CD4-positive, alpha-beta memory T cell (primary cell): ENCODE results near the gene ST7. TPM values are rescaled to one million over a fixed set of nuclear protein-coding genes. Genes with fewer than 3 reads are reported as not detected.

ENCODE experiments used
- CTCF ChIA-PET: fragments of 350-600 bp; sonication (Branson Sonifier 250); formaldehyde crosslinking; loops from one replicate; lab custom pipeline; 2021; ENCODE audit warnings: inconsistent platforms; ENCODE audit not compliant: partially characterized antibody; lab: Charles Lee
- POLR2A ChIA-PET: fragments of 350-600 bp; sonication (Branson Sonifier 250); formaldehyde crosslinking; loops from one replicate; lab custom pipeline; 2021; ENCODE audit not compliant: partially characterized antibody; lab: Charles Lee
- DNase-seq, 5 donors: peaks; one replicate each; pipeline versions ENCODE4 v3.0.0 to v3.0.0-alpha.2; 2020 to 2022; ENCODE audit warnings: mixed read lengths in 1 of 5
- H3K27ac ChIP-seq: one replicate; pipeline ENCODE4 v1.7.0; 2013; ENCODE audit warnings: low read depth, low read length
- H3K27me3 ChIP-seq: 2 replicates; pipeline ENCODE4 v1.7.0; 2013; ENCODE audit warnings: mild to moderate bottlenecking, low read length, moderate library complexity; ENCODE audit not compliant: insufficient read depth
- H3K36me3 ChIP-seq: 2 replicates; pipeline ENCODE4 v1.7.0; 2013; ENCODE audit warnings: mild to moderate bottlenecking, low read length, moderate library complexity; ENCODE audit not compliant: insufficient read depth
- H3K4me1 ChIP-seq: 2 replicates; pipeline ENCODE4 v1.7.0; 2013; ENCODE audit warnings: mild to moderate bottlenecking, low read length, moderate library complexity; ENCODE audit not compliant: insufficient read depth
- H3K4me3 ChIP-seq, 2 donors: one replicate each; pipeline ENCODE4 v1.7.0; 2013; ENCODE audit warnings: low read length in 2 of 2, mild to moderate bottlenecking in 1 of 2
- H3K9me3 ChIP-seq, 2 donors: one replicate each; pipeline ENCODE4 v1.7.0; 2013; ENCODE audit warnings: low read length in 2 of 2, control low read depth in 1 of 2; ENCODE audit not compliant: control insufficient read depth in 1 of 2
- H3K27ac Mint-ChIP-seq, 7 donors: one replicate each; pipeline ENCODE4 v1.8.0; 2020 to 2021; ENCODE audit warnings: mixed read lengths in 7 of 7, mild to moderate bottlenecking in 6 of 7, inconsistent platforms in 3 of 7, moderate library complexity in 3 of 7
- H3K27me3 Mint-ChIP-seq, 2 donors: one replicate each; pipeline ENCODE4 v1.8.0; 2020 to 2021; ENCODE audit warnings: mixed read lengths in 2 of 2
- H3K36me3 Mint-ChIP-seq, 2 donors: one replicate each; pipeline ENCODE4 v1.8.0; 2020 to 2021; ENCODE audit warnings: mixed read lengths in 2 of 2, inconsistent platforms in 1 of 2, mild to moderate bottlenecking in 1 of 2
- H3K4me1 Mint-ChIP-seq, 4 donors: one replicate each; pipeline ENCODE4 v1.8.0; 2020 to 2021; ENCODE audit warnings: mixed read lengths in 4 of 4, mild to moderate bottlenecking in 1 of 4
- H3K4me3 Mint-ChIP-seq, 8 donors: one replicate each; pipeline ENCODE4 v1.8.0; 2020 to 2021; ENCODE audit warnings: mixed read lengths in 8 of 8, mild to moderate bottlenecking in 7 of 8, moderate library complexity in 6 of 8, inconsistent platforms in 3 of 8
- H3K9me3 Mint-ChIP-seq, 8 donors: one replicate each; pipeline ENCODE4 v1.8.0; 2020 to 2021; ENCODE audit warnings: mixed read lengths in 8 of 8, mild to moderate bottlenecking in 5 of 8, inconsistent platforms in 3 of 8, moderate library complexity in 1 of 8
- intact Hi-C: fragments of 100-400 bp; cut with micrococcal nuclease; formaldehyde crosslinking; loops from one replicate; pipeline ENCODE4 v1.15.1; 2023
- polyA plus RNA-seq, 2 donors: library from polyadenylated mRNA; unstranded; fragments of 300-500 nt; fragmentation: Illumina TruSeq; gene quantifications; one replicate each; pipeline ENCODE4 v1.2.3, GENCODE V29; 2021
- total RNA-seq, 2 experiments: library from RNA; stranded (reverse); gene quantifications; one replicate each; pipeline ENCODE4 v1.2.3, GENCODE V29; 2021

ST7 gene
- total and polyA plus RNA-seq, 4 experiments from 2014 or later, result 3.8 to 6.6 (median 4.0) TPM

GRCh38 chr7:117087639-117088396 lies 134.5 kb downstream of the ST7 start:
- Mint-ChIP-seq H3K27me3 (no peaks in the 10 kb centered on the region), H3K4me1 (peaks cover 14 to 27% (median 18%) of the 10 kb centered on the region in 4 donors), H3K27ac (peak overlapping the region in 1 of 7 donors; percentile 23), H3K4me3 (peak overlapping the region in 6 of 8 donors; percentile 1 to 74 (median 20)), H3K36me3 (no peaks in the 10 kb centered on the region), H3K9me3 (no peaks in the 10 kb centered on the region)
- no peaks in the 10 kb centered on the region for H3K27me3 ChIP-seq
- no peak for DNase-seq
- H3K36me3 ChIP-seq, result no peaks in the 10 kb centered on the region
- POLR2A ChIA-PET, result no interaction called here
- H3K4me3 ChIP-seq, result no peak overlapping the region
- H3K27ac ChIP-seq, result no peak overlapping the region
- H3K4me1 ChIP-seq, result peaks cover 10% of the 10 kb centered on the region
- intact Hi-C loops, result no loop called here
- CTCF ChIA-PET, result interaction anchor here (0.8 to 1.7 kb wide), 4 partner anchors 29 to 104 kb away, joined by 3 to 7 read pairs (median 4); no protein-coding TSS in a partner anchor
- no peaks in the 10 kb centered on the region for H3K9me3 ChIP-seq

DNA sequence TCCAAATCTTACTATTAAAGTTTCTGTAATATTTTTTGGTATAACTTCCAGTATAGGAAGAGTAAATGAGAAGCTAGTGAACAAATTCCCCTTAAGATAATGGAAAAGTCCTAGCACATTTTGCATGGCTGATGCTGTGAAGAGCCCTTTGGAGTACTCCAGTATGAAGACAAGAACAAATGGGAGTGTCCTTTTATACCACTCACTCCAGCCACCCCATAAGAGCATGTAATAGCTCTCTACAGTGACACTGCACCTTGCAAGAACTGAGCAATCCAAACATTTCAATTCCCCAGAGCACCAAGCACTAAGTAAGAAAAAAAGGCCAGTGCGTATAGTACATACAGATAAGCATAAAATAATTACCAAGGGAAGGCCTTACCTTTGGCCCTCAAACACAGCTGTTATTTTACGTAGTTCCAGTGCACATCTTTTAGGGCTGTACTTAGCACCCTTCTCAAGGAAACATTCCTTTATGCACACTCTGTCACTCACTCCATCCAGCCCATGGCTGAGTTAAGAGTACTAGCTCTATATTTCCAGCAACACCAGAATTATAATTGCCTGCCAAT lies 135.4 kb downstream of the ST7 start:
- H3K4me3 Mint-ChIP-seq, result no peak overlapping the region
- Histone ChIP-seq H3K27me3 (no peaks in the 10 kb centered on the region), H3K36me3 (no peaks in the 10 kb centered on the region), H3K27ac (no peak overlapping the region), H3K9me3 (no peaks in the 10 kb centered on the region), H3K4me3 (no peak overlapping the region), H3K4me1 (peaks cover 10% of the 10 kb centered on the region)
- intact Hi-C loops, result no loop called here
- H3K4me1 Mint-ChIP-seq, result peaks cover 14 to 25% (median 18%) of the 10 kb centered on the region in 4 donors
- DNase-seq, result no peak
- no peaks in the 10 kb centered on the region for H3K9me3 Mint-ChIP-seq
- H3K27me3 Mint-ChIP-seq, result no peaks in the 10 kb centered on the region
- ChIA-PET POLR2A (no interaction called here), CTCF (interaction anchor here (0.8 to 1.7 kb wide), 4 partner anchors 28 to 105 kb away, joined by 3 to 7 read pairs (median 4); no protein-coding TSS in a partner anchor)
- no peak overlapping the region for H3K27ac Mint-ChIP-seq
- H3K36me3 Mint-ChIP-seq, result no peaks in the 10 kb centered on the region

DNA sequence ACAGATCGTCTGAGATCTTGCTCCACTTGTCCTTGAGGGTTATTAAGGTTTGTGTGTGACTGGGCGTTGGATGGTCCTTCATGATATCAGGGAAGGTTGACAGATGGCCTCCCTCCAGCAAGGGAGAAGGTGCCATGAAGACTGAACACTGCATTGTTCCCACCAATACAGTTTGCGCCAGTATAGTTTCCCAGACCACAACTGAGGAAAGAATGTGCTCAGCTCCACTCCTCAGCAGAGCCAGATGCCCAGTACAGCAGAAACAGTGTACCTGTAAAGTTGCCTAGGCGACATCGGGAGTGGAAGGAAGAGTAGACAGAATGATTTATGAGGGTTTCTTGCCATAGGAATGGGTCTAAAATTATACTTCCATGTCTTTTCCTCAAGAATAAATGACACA lies 137.5 kb downstream of the ST7 start:
- H3K9me3 ChIP-seq, result no peaks in the 10 kb centered on the region
- ChIA-PET CTCF (no interaction called here), POLR2A (no interaction called here)
- H3K4me3 ChIP-seq, result no peak overlapping the region
- Mint-ChIP-seq H3K9me3 (no peaks in the 10 kb centered on the region), H3K4me3 (no peak overlapping the region), H3K4me1 (peaks cover 12 to 23% (median 17%) of the 10 kb centered on the region in 4 donors), H3K27me3 (no peaks in the 10 kb centered on the region), H3K36me3 (no peaks in the 10 kb centered on the region), H3K27ac (no peak overlapping the region)
- no peak overlapping the region for H3K27ac ChIP-seq
- H3K27me3 ChIP-seq, result no peaks in the 10 kb centered on the region
- DNase-seq, result no peak
- peaks cover 10% of the 10 kb centered on the region for H3K4me1 ChIP-seq
- intact Hi-C loops, result no loop called here
- no peaks in the 10 kb centered on the region for H3K36me3 ChIP-seq

DNA sequence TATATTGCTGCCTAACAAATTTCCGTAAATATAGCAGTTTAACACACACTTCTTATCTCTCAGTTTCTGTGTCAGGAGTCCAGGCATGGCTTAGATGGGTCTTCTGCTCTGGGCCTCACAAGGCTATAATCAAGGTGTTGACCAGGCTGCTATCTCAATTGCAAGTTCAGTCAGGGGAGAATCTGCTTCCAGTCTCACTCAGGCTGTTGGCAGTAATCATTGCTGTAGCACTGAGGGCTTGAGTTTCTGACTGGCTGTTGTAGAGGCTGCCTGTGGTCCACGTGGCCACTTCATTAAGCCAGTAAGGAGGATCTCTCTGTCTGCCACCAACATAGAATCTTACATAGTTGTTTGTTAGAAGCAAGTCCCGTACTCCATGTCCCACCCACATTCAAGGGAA lies 138.4 kb downstream of the ST7 start:
- H3K36me3 Mint-ChIP-seq, result no peaks in the 10 kb centered on the region
- H3K4me1 Mint-ChIP-seq, result peaks cover 12 to 17% (median 15%) of the 10 kb centered on the region in 4 donors
- CTCF ChIA-PET, result no interaction called here
- POLR2A ChIA-PET, result no interaction called here
- H3K36me3 ChIP-seq, result no peaks in the 10 kb centered on the region
- no peaks in the 10 kb centered on the region for H3K27me3 Mint-ChIP-seq
- H3K9me3 Mint-ChIP-seq, result no peaks in the 10 kb centered on the region
- no peak overlapping the region for H3K4me3 Mint-ChIP-seq
- intact Hi-C loops, result no loop called here
- no peaks in the 10 kb centered on the region for H3K27me3 ChIP-seq
- no peak overlapping the region for H3K27ac Mint-ChIP-seq
- no peaks in the 10 kb centered on the region for H3K9me3 ChIP-seq
- no peak overlapping the region for H3K27ac ChIP-seq
- no peak overlapping the region for H3K4me3 ChIP-seq
- H3K4me1 ChIP-seq, result peaks cover 10% of the 10 kb centered on the region
- no peak for DNase-seq

- DNase-seq, result no peak
- CTCF ChIA-PET, result interaction anchor here (0.7 kb wide), 1 partner anchor 102 kb away, joined by 3 read pairs; no protein-coding TSS in a partner anchor
- Histone ChIP-seq H3K9me3 (no peaks in the 10 kb centered on the region), H3K36me3 (no peaks in the 10 kb centered on the region), H3K4me1 (peaks cover 3% of the 10 kb centered on the region), H3K27ac (no peak overlapping the region), H3K4me3 (no peak overlapping the region), H3K27me3 (no peaks in the 10 kb centered on the region)
- Mint-ChIP-seq H3K4me3 (no peak overlapping the region), H3K27ac (no peak overlapping the region), H3K4me1 (peaks cover 4 to 9% (median 4%) of the 10 kb centered on the region in 4 donors), H3K36me3 (no peaks in the 10 kb centered on the region), H3K9me3 (no peaks in the 10 kb centered on the region), H3K27me3 (no peaks in the 10 kb centered on the region)
- intact Hi-C loops, result no loop called here
- POLR2A ChIA-PET, result no interaction called here
These were observed 139.5 kb downstream of the ST7 start for GRCh38 chr7:117092785-117093184.

DNA sequence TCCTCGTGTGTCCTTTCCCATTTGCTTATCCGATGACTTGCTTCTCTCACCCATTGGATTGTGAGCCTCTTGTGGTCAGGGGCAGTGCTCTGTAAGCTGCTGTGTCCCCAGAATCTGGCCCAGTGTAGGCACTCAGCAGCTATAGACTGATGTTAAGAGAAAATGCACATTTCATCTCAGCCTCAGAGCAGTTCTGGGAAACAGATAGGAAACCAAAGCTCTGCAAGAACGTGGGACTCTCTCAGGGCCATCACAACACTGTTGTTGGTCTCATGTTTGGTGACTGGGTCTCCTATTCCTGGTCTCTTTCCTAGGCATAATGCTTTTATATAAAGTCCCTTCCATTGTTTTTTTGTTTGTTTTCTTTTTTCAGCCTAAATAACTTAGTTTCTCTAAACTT lies 141.2 kb downstream of the ST7 start:
- Histone ChIP-seq H3K4me3 (no peak overlapping the region), H3K4me1 (no peaks in the 10 kb centered on the region), H3K9me3 (no peaks in the 10 kb centered on the region), H3K27me3 (no peaks in the 10 kb centered on the region), H3K27ac (no peak overlapping the region), H3K36me3 (no peaks in the 10 kb centered on the region)
- ChIA-PET POLR2A (no interaction called here), CTCF (no interaction called here)
- no peaks in the 10 kb centered on the region for H3K9me3 Mint-ChIP-seq
- peaks cover 0 to 5% (median 0%) of the 10 kb centered on the region in 4 donors for H3K4me1 Mint-ChIP-seq
- peaks cover 0 to 3% of the 10 kb centered on the region in 2 donors for H3K27me3 Mint-ChIP-seq
- peak overlapping the region in 2 of 7 donors; percentile 11 to 22 for H3K27ac Mint-ChIP-seq
- no peaks in the 10 kb centered on the region for H3K36me3 Mint-ChIP-seq
- DNase-seq, result no peak
- intact Hi-C loops, result no loop called here
- no peak overlapping the region for H3K4me3 Mint-ChIP-seq

GRCh38 chr7:117095055-117095454 lies 141.8 kb downstream of the ST7 start:
- H3K27ac Mint-ChIP-seq, result peak overlapping the region in 1 of 7 donors; percentile 57
- intact Hi-C loops, result no loop called here
- no peaks in the 10 kb centered on the region for H3K9me3 ChIP-seq
- no peaks in the 10 kb centered on the region for H3K36me3 ChIP-seq
- no peak overlapping the region for H3K27ac ChIP-seq
- peaks cover 0 to 5% (median 0%) of the 10 kb centered on the region in 4 donors for H3K4me1 Mint-ChIP-seq
- H3K4me3 Mint-ChIP-seq, result no peak overlapping the region
- no peak for DNase-seq
- ChIA-PET CTCF (no interaction called here), POLR2A (no interaction called here)
- H3K4me3 ChIP-seq, result no peak overlapping the region
- H3K4me1 ChIP-seq, result no peaks in the 10 kb centered on the region
- no peaks in the 10 kb centered on the region for H3K36me3 Mint-ChIP-seq
- H3K27me3 Mint-ChIP-seq, result peaks cover 0 to 3% of the 10 kb centered on the region in 2 donors
- no peaks in the 10 kb centered on the region for H3K9me3 Mint-ChIP-seq
- no peaks in the 10 kb centered on the region for H3K27me3 ChIP-seq
